Fibroblast of lung (primary cell): Measurements from ENCODE around the gene PPP2R5D. TPM values are rescaled to one million over a fixed set of nuclear protein-coding genes. Genes with fewer than 3 reads are reported as not detected.

ENCODE experiments used
- DNase-seq, 2 donors: peaks; one replicate each; pipeline versions ENCODE4 v3.0.0 to v3.0.0-alpha.2; 2010; ENCODE audit warnings: low read depth in 2 of 2
- H2AFZ ChIP-seq: 2 replicates; pipeline ENCODE4 v1.5.1; 2012; ENCODE audit warnings: low read length, control low read depth, inconsistent platforms
- H3K27ac ChIP-seq: 2 replicates; pipeline ENCODE4 v1.5.1; 2011; ENCODE audit warnings: low read length, control low read depth; ENCODE audit not compliant: insufficient read depth
- H3K27me3 ChIP-seq: 2 replicates; pipeline ENCODE4 v1.5.1; 2011; ENCODE audit warnings: mild to moderate bottlenecking, low read length; ENCODE audit not compliant: control insufficient read depth, insufficient read depth
- H3K36me3 ChIP-seq: 2 replicates; pipeline ENCODE4 v1.5.1; 2011; ENCODE audit warnings: low read length; ENCODE audit not compliant: control insufficient read depth, insufficient read depth
- H3K4me1 ChIP-seq: 2 replicates; pipeline ENCODE4 v1.5.1; 2011; ENCODE audit warnings: low read length; ENCODE audit not compliant: control insufficient read depth, insufficient read depth; ENCODE audit errors: extremely low read depth
- H3K4me2 ChIP-seq: 2 replicates; pipeline ENCODE4 v1.5.1; 2011; ENCODE audit warnings: low read length, control low read depth; ENCODE audit not compliant: insufficient read depth; ENCODE audit errors: extremely low read depth
- H3K4me3 ChIP-seq, 4 experiments: fragments of 200-600 bp in 1 of 4; sonication (generic) in 1 of 4; replicated peaks in 1 of 4; 2 replicates each; pipeline ENCODE4 v1.5.1; 2011 to 2016; ENCODE audit warnings: low read length in 4 of 4, low read depth in 3 of 4, mild to moderate bottlenecking in 3 of 4, control low read depth in 2 of 4, inconsistent platforms in 1 of 4, mixed read lengths in 1 of 4; ENCODE audit not compliant: insufficient read depth in 1 of 4; ENCODE audit errors: control extremely low read depth in 1 of 4
- H3K79me2 ChIP-seq: 2 replicates; pipeline ENCODE4 v1.5.1; 2012; ENCODE audit warnings: mild to moderate bottlenecking, low read length, inconsistent platforms; ENCODE audit not compliant: control insufficient read depth, insufficient read depth
- H3K9ac ChIP-seq: 2 replicates; pipeline ENCODE4 v1.5.1; 2011; ENCODE audit warnings: mild to moderate bottlenecking, low read length, control low read depth; ENCODE audit not compliant: insufficient read depth
- H3K9me3 ChIP-seq: 2 replicates; pipeline ENCODE4 v1.5.1; 2012; ENCODE audit warnings: low read depth, low read length; ENCODE audit not compliant: control insufficient read depth, insufficient read depth
- H4K20me1 ChIP-seq: 2 replicates; pipeline ENCODE4 v1.5.1; 2011; ENCODE audit warnings: low read length; ENCODE audit not compliant: control insufficient read depth, insufficient read depth; ENCODE audit errors: extremely low read depth
- EZH2 ChIP-seq: IDR thresholded peaks from 2 replicates; pipeline ENCODE4 v1.5.1; 2012; ENCODE audit warnings: low read length, control low read depth, mild to moderate bottlenecking; ENCODE audit errors: missing control alignments
- polyA plus RNA-seq, 2 donors: library from polyadenylated mRNA; depleted of rRNA in 1 of 2; stranded (reverse) in 1 of 2; unstranded in 1 of 2; fragments of >200 nt; gene quantifications; 2 replicates each; pipeline ENCODE4 v1.2.1, GENCODE V29; 2011 to 2012; ENCODE audit warnings: missing spikeins in 1 of 2
- total RNA-seq: library from RNA; depleted of rRNA; stranded (reverse); fragments of >200 nt; gene quantifications from 2 replicates; pipeline ENCODE4 v1.2.1, GENCODE V29; 2014
- TF ChIP-seq, protein P1 (sequence below), 2 donors: IDR thresholded peaks in 1 of 2; conservative IDR thresholded peaks in 1 of 2; 1 replicate in 1 of 2; 2 replicates in 1 of 2; pipeline ENCODE4 v1.5.1; 2011 to 2012; ENCODE audit warnings: low read length in 2 of 2, control low read depth in 1 of 2, inconsistent platforms in 1 of 2, low read depth in 1 of 2, mild to moderate bottlenecking in 1 of 2

The PPP2R5D gene
- total and polyA plus RNA-seq, 2 donors (not counting 1 experiment from before 2014, with no cell fraction given): 27.1 to 39.3 TPM

DNA sequence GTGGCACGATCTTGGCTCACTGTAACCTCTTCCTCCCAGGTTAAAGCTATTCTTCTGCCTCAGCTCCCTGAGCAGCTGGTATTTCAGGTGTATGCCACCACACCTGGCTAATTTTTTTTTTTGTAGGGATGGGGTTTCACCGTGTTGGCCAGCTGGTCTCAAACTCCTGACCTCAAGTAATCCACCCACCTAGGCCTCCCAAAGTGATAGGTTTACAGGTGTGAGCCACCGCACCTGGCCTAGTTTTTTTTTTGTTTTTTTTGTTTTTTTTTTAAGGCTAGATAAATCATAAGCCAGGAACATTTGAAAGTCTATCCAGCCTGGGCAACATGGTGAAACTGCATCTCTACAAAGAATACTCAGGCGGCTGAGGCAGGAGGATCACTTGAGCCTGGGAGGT lies 48.0 kb downstream of the PPP2R5D start:
- H3K79me2 ChIP-seq: no peaks in the 10 kb centered on the region
- H3K4me3 ChIP-seq: no peak overlapping the region
- no peaks in the 10 kb centered on the region for H3K4me1 ChIP-seq
- H3K27me3 ChIP-seq: no peaks in the 10 kb centered on the region
- no peak overlapping the region for H3K27ac ChIP-seq
- peaks cover 12% of the 10 kb centered on the region for H3K36me3 ChIP-seq
- no peak overlapping the region for H3K9ac ChIP-seq
- no peak for TF ChIP-seq EZH2
- TF ChIP-seq, protein P1, sequence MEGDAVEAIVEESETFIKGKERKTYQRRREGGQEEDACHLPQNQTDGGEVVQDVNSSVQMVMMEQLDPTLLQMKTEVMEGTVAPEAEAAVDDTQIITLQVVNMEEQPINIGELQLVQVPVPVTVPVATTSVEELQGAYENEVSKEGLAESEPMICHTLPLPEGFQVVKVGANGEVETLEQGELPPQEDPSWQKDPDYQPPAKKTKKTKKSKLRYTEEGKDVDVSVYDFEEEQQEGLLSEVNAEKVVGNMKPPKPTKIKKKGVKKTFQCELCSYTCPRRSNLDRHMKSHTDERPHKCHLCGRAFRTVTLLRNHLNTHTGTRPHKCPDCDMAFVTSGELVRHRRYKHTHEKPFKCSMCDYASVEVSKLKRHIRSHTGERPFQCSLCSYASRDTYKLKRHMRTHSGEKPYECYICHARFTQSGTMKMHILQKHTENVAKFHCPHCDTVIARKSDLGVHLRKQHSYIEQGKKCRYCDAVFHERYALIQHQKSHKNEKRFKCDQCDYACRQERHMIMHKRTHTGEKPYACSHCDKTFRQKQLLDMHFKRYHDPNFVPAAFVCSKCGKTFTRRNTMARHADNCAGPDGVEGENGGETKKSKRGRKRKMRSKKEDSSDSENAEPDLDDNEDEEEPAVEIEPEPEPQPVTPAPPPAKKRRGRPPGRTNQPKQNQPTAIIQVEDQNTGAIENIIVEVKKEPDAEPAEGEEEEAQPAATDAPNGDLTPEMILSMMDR (conservative IDR thresholded peaks at IDR 0.05 in 1 of 2, IDR thresholded peaks at IDR 0.05 in 1 of 2; ENCODE audit: low read depth in 1 of 2, low read length in 2 of 2): no peak
- H3K4me2 ChIP-seq: no peak overlapping the region
- H3K9me3 ChIP-seq: no peaks in the 10 kb centered on the region
- no peak overlapping the region for H2AFZ ChIP-seq
- no peaks in the 10 kb centered on the region for H4K20me1 ChIP-seq
- no peak for DNase-seq

DNA sequence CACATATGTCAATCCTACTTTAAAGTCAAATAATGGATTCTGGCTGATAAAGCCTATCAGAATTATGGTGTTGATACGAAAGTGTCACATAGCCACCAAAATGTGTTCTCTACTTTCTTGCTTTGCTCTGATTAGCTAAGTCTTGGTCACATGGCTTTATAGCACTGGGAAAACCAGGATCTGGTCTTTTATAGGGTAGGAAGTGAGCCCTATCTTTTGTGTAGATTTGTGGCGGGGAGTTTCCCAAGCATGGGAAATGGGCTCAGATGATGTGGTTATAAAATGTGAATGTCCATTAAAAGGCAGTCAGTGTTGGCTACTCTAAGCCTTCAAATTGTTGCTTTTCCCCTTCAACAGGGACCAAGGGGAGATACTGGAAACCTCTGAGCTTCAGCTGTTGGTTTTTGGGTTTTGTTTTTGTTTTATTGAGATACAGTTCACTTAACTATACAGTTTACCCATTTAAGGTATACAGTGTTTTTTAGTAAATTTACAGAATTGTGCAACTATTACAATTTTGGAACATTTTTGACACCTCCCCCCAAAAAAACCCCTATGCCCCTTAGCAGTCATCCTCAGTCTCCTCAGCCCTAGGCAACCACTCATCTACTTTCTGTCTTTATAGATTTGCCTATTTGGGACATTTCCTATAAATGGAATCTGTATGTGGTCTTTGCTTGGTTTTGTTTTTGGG lies 49.3 kb downstream of the PPP2R5D start:
- no peaks in the 10 kb centered on the region for H3K4me1 ChIP-seq
- H3K27ac ChIP-seq: no peak overlapping the region
- H3K27me3 ChIP-seq: no peaks in the 10 kb centered on the region
- H3K36me3 ChIP-seq: peaks cover 18% of the 10 kb centered on the region
- H3K79me2 ChIP-seq: no peaks in the 10 kb centered on the region
- H3K4me2 ChIP-seq: no peak overlapping the region
- no peak overlapping the region for H3K9ac ChIP-seq
- TF ChIP-seq, protein P1 (conservative IDR thresholded peaks at IDR 0.05 in 1 of 2, IDR thresholded peaks at IDR 0.05 in 1 of 2; ENCODE audit: low read depth in 1 of 2, low read length in 2 of 2): no peak
- TF ChIP-seq EZH2: no peak
- H4K20me1 ChIP-seq: no peaks in the 10 kb centered on the region
- H2AFZ ChIP-seq: no peak overlapping the region
- DNase-seq: no peak
- H3K9me3 ChIP-seq: no peaks in the 10 kb centered on the region
- no peak overlapping the region for H3K4me3 ChIP-seq

DNA sequence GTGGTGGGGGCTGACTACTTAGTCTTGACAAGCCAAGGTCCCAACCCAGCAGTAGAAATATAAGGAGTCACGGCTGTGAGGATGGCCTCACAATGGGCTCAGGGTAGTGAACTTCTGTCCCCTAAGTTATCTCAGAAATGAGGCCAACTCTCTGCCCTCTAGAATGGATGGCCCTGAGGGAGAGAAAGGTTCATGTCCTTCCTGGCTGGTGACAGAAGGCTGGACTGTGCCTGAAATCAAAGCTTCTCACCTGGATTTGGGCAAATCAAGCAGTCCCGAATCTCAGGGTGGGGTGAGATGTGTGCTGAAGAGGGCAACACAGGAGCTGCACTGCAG lies 49.8 kb downstream of the PPP2R5D start:
- H3K4me2 ChIP-seq: no peak overlapping the region
- H3K27me3 ChIP-seq: no peaks in the 10 kb centered on the region
- no peaks in the 10 kb centered on the region for H3K4me1 ChIP-seq
- DNase-seq: no peak
- no peak overlapping the region for H3K4me3 ChIP-seq
- H3K79me2 ChIP-seq: no peaks in the 10 kb centered on the region
- no peak overlapping the region for H3K9ac ChIP-seq
- no peaks in the 10 kb centered on the region for H4K20me1 ChIP-seq
- no peak overlapping the region for H2AFZ ChIP-seq
- peaks cover 20% of the 10 kb centered on the region for H3K36me3 ChIP-seq
- no peak overlapping the region for H3K27ac ChIP-seq
- H3K9me3 ChIP-seq: no peaks in the 10 kb centered on the region
- no peak for TF ChIP-seq EZH2
- TF ChIP-seq, protein P1 (conservative IDR thresholded peaks at IDR 0.05 in 1 of 2, IDR thresholded peaks at IDR 0.05 in 1 of 2; ENCODE audit: low read depth in 1 of 2, low read length in 2 of 2): no peak
